OCI-LY7 (cell line): Measurements from ENCODE around the gene FAM187B. TPM values are rescaled to one million over a fixed set of nuclear protein-coding genes. Genes with fewer than 3 reads are reported as not detected.

Source experiments
- BruUV-seq: library from RNA; stranded (reverse); fragments of 400-500 nt; replicated peaks from 2 replicates; lab custom pipeline; 2021; lab: Mats Ljungman, UMichigan
- CTCF ChIA-PET: fragments of 300-600 bp; sonication (Branson Sonifier 250); formaldehyde crosslinking; loops from one replicate; lab custom pipeline; 2022; ENCODE audit warnings: antibody characterized with exemption; ENCODE audit not compliant: unreplicated experiment; lab: Charles Lee
- POLR2A ChIA-PET: fragments of 300-600 bp; sonication (Branson Sonifier 250); formaldehyde crosslinking; loops from one replicate; lab custom pipeline; 2022; ENCODE audit warnings: antibody characterized with exemption; lab: Charles Lee
- DNase-seq: peaks from one replicate; pipeline ENCODE4 v3.0.0-alpha.2; 2015; ENCODE audit warnings: low spot score
- H2AFZ ChIP-seq: fragments of 200-600 bp; sonication (generic), shearing (Covaris generic); 2 replicates; pipeline ENCODE4 v1.6.1; 2014; ENCODE audit warnings: mild to moderate bottlenecking, antibody characterized with exemption, low read length, moderate library complexity
- H3K27ac ChIP-seq: fragments of 200-600 bp; sonication (generic); 2 replicates; pipeline ENCODE4 v1.5.1; 2014; ENCODE audit warnings: mixed run types, low read depth, mild to moderate bottlenecking, moderate library complexity, low read length, inconsistent platforms; ENCODE audit not compliant: poor library complexity, severe bottlenecking
- H3K36me3 ChIP-seq: fragments of 200-600 bp; sonication (generic); 2 replicates; pipeline ENCODE4 v1.6.1; 2014; ENCODE audit warnings: mild to moderate bottlenecking, antibody characterized with exemption, low read length, moderate library complexity, mixed read lengths; ENCODE audit not compliant: insufficient read depth
- H3K4me1 ChIP-seq: fragments of 200-600 bp; sonication (generic); 2 replicates; pipeline ENCODE4 v1.5.1; 2014; ENCODE audit warnings: mild to moderate bottlenecking, low read length; ENCODE audit not compliant: insufficient read depth, poor library complexity, severe bottlenecking
- H3K4me2 ChIP-seq: fragments of 200-600 bp; sonication (generic); 2 replicates; pipeline ENCODE4 v1.6.1; 2014; ENCODE audit warnings: mild to moderate bottlenecking, low read length
- H3K4me3 ChIP-seq: fragments of 200-600 bp; sonication (generic); 2 replicates; pipeline ENCODE4 v1.5.1; 2014; ENCODE audit warnings: mild to moderate bottlenecking, low read depth, low read length; ENCODE audit not compliant: poor library complexity, severe bottlenecking
- H3K79me2 ChIP-seq: fragments of 200-600 bp; sonication (generic); 2 replicates; pipeline ENCODE4 v1.6.1; 2016; ENCODE audit warnings: low read depth, mild to moderate bottlenecking, low read length, moderate library complexity, mixed read lengths; ENCODE audit not compliant: insufficient read depth
- H3K9me2 ChIP-seq: fragments of 200-600 bp; sonication (generic); 2 replicates; pipeline ENCODE4 v1.6.1; 2016; ENCODE audit warnings: mild to moderate bottlenecking, low read length, mixed read lengths; ENCODE audit not compliant: insufficient read depth
- H3K9me3 ChIP-seq: fragments of 200-600 bp; sonication (generic); 2 replicates; pipeline ENCODE4 v1.6.1; 2014; ENCODE audit warnings: mild to moderate bottlenecking, mixed run types, low read length, mixed read lengths
- H4K20me1 ChIP-seq: fragments of 200-600 bp; sonication (generic); 2 replicates; pipeline ENCODE4 v1.6.1; 2014; ENCODE audit warnings: mild to moderate bottlenecking, antibody characterized with exemption, low read length, moderate library complexity, mixed read lengths; ENCODE audit not compliant: insufficient read depth
- CTCF ChIP-seq: fragments of 200-600 bp; sonication (generic); conservative IDR thresholded peaks from 2 replicates; pipeline ENCODE4 v1.5.1; 2014; ENCODE audit warnings: mild to moderate bottlenecking, antibody characterized with exemption, low read length, moderate library complexity, mixed read lengths
- EZH2phosphoT487 ChIP-seq: fragments of 200-600 bp; sonication (generic); IDR thresholded peaks from 2 replicates; pipeline ENCODE4 v1.6.1; 2018; ENCODE audit warnings: low read depth, borderline replicate concordance, mild to moderate bottlenecking, mixed run types, antibody characterized with exemption, low read length, moderate library complexity, mixed read lengths
- intact Hi-C: fragments of 100-400 bp; cut with micrococcal nuclease; formaldehyde crosslinking; loops from one replicate; pipeline ENCODE4 v1.10.0; 2022; ENCODE audit not compliant: unreplicated experiment
- total RNA-seq, 2 experiments: library from RNA; depleted of rRNA in 1 of 2; stranded (reverse); fragments of >200 nt in 1 of 2; shearing (Covaris generic) in 1 of 2; gene quantifications; 2 replicates each; pipeline ENCODE4 v1.2.3, GENCODE V29; 2014 to 2022

FAM187B gene
- total RNA-seq, 2 experiments from 2014 or later, result not detected

DNA sequence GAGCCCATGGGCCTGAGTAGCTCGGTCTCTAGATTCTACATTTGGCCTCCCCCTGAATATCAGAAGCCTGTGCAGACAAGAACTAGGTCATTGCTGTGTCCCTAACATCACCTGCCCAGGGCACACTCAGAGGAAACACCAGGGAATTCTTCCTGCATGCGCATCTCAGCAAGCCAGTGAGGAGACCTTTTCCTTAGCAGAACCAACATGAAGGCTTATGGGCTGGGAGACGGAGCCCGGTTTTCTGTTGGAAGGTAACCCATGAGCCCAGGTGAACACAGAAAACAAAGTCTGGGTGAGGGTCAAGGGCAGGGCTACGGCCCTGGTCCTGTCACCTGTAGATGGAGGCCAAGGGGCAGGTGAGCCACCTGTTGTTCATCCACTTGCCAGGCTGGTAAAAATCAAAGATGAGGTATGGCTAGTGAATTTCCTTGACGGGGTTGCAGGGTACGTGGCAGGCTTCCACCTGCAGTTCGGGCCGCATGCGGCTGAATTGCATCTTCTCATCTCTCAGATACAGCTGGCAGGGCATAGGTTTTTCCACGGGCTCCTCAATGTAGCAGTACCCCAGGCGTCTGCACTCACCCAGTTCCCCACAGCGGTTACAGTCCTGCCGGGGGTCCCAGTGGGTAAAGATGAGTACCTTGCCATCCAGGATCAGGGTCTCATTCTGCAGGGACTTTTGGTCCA is 3.6 kb upstream of the FAM187B start:
- no TSS peak for BruUV-seq
- POLR2A ChIA-PET, result interaction anchor here (0.7 kb wide), 1 partner anchor 11 kb away, joined by 5 read pairs; no protein-coding TSS in a partner anchor
- Histone ChIP-seq H3K4me2 (no peak overlapping the region), H3K4me1 (no peaks in the 10 kb centered on the region), H3K36me3 (no peaks in the 10 kb centered on the region), H3K79me2 (no peaks in the 10 kb centered on the region), H3K4me3 (no peak overlapping the region), H3K27ac (no peak overlapping the region), H4K20me1 (no peaks in the 10 kb centered on the region), H2AFZ (no peak overlapping the region), H3K9me2 (no peaks in the 10 kb centered on the region), H3K9me3 (no peaks in the 10 kb centered on the region)
- no peak for DNase-seq
- CTCF ChIA-PET, result no interaction called here
- no peak for TF ChIP-seq EZH2phosphoT487
- no peak for TF ChIP-seq CTCF
- intact Hi-C loops, result no loop called here

DNA sequence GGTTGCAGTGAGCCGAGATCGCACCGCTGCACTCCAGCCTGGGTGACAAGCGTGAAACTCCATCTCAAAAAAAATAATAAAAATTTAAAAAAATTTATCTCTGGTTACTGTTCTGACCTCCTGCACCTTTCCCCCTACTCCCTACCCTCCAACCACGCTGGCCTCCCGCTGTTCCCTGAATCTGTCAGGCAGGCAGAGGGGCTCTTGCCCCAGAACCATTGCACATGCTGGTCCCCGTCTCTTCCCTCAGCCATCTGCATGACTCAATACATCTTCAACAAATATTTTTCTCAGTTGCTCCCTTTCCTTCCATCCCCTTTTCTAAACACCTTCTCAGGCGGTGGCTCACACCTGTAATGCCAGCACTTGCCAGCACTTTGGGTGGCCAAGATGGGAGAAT is 1.1 kb upstream of the FAM187B start:
- Histone ChIP-seq H3K79me2 (no peaks in the 10 kb centered on the region), H3K27ac (no peak overlapping the region), H2AFZ (no peak overlapping the region), H3K4me2 (no peak overlapping the region), H3K4me3 (no peak overlapping the region), H3K9me2 (no peaks in the 10 kb centered on the region), H3K4me1 (peaks cover 8% of the 10 kb centered on the region), H4K20me1 (no peaks in the 10 kb centered on the region), H3K36me3 (no peaks in the 10 kb centered on the region), H3K9me3 (no peaks in the 10 kb centered on the region)
- no TSS peak for BruUV-seq
- no peak for TF ChIP-seq CTCF
- no peak for TF ChIP-seq EZH2phosphoT487
- ChIA-PET POLR2A (no interaction called here), CTCF (no interaction called here)
- intact Hi-C loops, result no loop called here
- DNase-seq, result no peak

DNA sequence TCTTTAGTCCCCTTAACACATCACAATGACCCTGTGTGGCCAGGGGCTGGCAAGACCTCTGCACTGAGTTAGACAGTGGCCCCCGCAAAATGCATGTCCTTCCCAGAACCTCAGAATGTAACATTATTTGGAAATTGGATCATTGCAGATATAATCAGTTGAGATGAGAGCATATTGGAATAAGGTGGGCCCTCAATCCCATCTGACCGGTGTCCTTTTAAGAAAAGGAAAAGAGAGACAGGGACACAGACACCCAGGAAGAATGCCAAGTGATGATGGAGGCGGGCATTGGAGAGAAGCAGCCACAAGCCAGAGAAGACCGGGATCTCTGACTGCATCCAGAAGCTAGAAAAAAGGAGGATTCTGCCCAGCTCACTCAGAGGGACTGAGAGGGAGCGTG is 1.8 kb downstream of the FAM187B start:
- H3K79me2 ChIP-seq, result no peaks in the 10 kb centered on the region
- H2AFZ ChIP-seq, result no peak overlapping the region
- no peaks in the 10 kb centered on the region for H3K9me3 ChIP-seq
- H3K36me3 ChIP-seq, result no peaks in the 10 kb centered on the region
- no peak for DNase-seq
- TF ChIP-seq CTCF (no peak), EZH2phosphoT487 (no peak)
- H3K4me2 ChIP-seq, result no peak overlapping the region
- intact Hi-C loops, result no loop called here
- no peak overlapping the region for H3K4me3 ChIP-seq
- H3K9me2 ChIP-seq, result no peaks in the 10 kb centered on the region
- no peak overlapping the region for H3K27ac ChIP-seq
- H3K4me1 ChIP-seq, result peaks cover 21% of the 10 kb centered on the region
- ChIA-PET POLR2A (no interaction called here), CTCF (no interaction called here)
- no peaks in the 10 kb centered on the region for H4K20me1 ChIP-seq
- BruUV-seq, result no TSS peak
